HG03442 (cell line): ENCODE measurements around the gene TRMT2A.
A peak's percentile ranks its signal among the peaks of the same experiment; 100 is the strongest.
"Not testable (repeated sequence)": the region's sequence is repeated elsewhere in the genome, so short reads cannot be mapped to it uniquely, and the experiment has no call there.

Experiments
- ATAC-seq: cut with Tn5 transposase; IDR thresholded peaks from one replicate; pipeline ENCODE4 v1.9.1; 2021; ENCODE audit warnings: mild to moderate bottlenecking, moderate library complexity; ENCODE audit not compliant: unreplicated experiment

TRMT2A gene, protein sequence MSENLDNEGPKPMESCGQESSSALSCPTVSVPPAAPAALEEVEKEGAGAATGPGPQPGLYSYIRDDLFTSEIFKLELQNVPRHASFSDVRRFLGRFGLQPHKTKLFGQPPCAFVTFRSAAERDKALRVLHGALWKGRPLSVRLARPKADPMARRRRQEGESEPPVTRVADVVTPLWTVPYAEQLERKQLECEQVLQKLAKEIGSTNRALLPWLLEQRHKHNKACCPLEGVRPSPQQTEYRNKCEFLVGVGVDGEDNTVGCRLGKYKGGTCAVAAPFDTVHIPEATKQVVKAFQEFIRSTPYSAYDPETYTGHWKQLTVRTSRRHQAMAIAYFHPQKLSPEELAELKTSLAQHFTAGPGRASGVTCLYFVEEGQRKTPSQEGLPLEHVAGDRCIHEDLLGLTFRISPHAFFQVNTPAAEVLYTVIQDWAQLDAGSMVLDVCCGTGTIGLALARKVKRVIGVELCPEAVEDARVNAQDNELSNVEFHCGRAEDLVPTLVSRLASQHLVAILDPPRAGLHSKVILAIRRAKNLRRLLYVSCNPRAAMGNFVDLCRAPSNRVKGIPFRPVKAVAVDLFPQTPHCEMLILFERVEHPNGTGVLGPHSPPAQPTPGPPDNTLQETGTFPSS

DNA sequence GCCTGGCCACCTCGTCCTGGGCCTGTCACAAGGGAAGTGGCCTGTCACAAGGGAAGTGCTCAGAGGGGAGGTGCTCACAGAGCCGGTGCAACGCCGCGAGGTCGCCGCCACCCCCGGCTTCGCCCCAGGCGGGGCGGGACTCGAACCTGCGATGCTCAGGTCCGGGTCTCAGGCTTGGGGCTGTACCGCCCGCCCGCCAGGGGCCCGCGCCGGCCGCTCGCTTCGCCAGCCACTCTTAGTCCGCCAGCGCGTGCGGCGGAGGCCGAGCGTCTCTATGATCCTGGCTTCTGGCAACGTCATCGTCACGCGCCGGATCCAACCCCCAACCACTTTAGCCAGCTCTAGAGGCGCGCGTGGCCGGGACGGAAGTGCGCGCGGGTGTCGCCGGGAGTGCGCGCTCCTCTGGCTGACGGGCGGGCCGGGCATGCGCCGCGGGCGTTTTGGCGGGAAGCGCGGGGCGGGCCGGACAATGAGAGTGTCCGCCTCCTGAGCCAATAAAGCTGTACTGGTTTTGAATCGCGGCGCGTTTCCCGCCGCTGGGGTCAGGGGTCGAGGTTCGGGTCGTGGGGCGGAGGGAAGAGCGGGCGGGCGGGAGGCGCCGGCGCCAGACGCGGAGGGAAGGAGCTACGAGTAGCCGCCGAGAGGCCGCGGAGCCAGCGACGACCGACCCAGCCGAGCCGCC, at the start of gene TRMT2A:
TRMT2A (minus strand) TSS at position 276 of the 682 bp plus-strand sequence. CDS start 320 bp downstream, outside the sequence.
- ATAC-seq, result peak; percentile 83

DNA sequence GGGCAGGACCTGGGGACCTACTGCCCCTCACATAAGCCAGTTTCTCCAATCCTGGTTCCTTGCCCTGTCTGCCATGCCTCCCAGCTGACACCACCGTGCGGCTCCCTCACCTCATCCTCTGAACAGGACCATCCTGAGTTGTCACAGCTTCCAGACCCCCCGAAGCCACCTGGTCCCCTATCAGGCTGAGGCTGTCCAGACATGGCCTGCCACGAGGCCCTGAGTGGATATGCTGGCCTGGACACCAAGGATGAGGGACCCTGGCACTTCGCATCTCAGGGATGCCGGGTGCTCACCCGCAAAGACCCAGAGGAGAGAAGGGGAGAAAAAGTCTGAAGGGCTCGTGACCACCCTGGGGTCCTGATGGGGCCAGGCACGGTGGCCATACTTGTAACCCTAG, 49.7 kb upstream of the TRMT2A start:
- ATAC-seq, result no peak

DNA sequence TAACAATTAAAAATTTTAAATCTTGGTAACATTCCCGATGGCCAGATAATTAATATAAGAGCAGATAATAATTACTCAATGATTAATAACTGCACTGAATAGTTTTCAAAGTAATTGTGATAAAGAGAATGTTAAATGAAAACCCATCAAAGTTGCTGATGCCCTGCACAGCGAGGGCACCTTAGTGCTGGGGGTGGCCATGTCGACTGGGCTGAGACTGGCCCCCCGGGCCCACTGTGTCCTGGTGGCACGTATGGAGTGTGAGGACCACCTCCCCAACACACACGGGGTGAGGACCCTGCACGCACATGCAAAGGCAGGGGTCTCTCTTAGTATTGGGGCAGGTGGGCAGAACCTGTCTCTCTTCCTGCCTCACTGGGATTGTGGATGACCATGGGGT, 48.9 kb upstream of the TRMT2A start:
- ATAC-seq, result no peak

DNA sequence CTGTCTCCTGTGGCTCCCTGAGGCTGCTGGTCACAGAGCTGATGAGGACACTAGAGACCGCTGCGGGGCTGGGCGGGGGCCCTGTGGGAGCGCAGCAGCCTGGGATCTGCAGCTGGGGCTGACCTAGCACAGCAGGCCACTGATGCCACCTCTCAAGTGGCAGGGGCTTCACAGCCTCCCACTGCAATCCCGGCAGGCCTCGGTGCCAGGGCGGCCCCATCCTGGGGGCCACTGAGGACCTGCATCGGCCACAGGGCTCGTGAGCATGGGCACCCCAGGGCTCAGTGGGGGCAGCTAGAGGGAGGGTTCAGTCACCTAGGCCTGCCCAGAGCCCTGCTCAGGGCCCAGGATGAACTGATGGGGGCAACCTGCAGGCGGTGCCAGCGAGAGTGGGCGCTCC, 48.4 kb upstream of the TRMT2A start:
- no peak for ATAC-seq

DNA sequence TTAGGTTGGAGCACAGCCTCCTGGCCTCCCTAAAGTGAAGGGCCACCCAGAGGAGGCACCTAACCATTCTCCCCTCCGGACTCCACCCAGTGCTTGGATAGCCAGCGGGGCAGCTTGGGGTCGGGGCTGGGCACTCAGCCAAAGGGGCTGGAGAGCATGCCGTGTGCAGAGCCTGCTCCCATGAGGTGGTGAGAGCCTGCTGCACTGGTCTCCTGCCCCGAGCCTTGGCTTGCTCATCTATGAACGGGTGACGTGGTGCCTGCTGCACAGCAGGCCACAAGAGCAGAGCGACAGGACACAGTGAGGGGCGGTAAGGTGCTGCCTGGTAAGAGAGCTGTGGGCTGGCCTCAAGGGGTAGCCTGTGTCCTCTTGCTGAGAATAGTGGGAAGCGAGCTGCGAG, 47.8 kb upstream of the TRMT2A start:
- ATAC-seq, result no peak

DNA sequence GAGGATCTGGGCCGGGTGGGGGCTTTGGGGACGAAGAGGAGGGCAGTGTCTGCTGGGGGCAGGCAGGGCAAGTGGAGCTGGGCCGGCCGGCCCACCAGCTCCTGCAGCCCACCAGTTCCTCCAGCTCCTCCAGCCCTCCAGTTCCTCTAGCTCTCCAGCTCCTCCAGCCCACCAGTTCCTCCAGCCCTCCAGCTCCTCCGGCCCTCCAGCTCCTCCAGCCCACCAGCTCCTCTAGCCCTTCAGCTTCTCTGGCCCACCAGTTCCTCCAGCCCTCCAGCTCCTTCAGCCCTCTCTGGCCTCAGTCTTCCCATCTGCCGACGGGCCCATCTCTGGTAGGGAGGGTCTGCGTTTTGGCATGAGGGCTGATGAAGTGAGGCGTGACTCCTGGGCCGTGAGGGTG, 43.0 kb upstream of the TRMT2A start:
- ATAC-seq, result no peak

DNA sequence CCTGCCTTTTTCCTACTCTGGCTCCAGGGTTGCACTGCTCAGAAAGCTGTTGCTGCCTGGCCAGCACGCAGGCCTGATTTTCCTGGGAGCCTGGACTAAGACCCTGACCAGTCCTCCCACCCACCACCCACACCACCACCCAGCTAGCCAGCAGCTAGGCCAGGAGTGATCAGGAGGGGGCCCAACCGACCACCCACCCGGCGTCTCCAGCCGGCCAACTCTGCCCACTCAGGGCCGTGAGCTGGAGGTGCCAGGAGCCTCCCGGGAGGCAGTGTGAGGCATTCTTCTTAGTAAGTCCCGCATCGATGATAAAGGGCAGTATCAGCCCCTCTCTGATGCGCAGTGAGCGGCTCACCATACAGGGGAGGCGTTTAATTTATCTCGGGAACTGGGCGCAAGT, 42.5 kb upstream of the TRMT2A start:
- not testable (repeated sequence) for ATAC-seq

DNA sequence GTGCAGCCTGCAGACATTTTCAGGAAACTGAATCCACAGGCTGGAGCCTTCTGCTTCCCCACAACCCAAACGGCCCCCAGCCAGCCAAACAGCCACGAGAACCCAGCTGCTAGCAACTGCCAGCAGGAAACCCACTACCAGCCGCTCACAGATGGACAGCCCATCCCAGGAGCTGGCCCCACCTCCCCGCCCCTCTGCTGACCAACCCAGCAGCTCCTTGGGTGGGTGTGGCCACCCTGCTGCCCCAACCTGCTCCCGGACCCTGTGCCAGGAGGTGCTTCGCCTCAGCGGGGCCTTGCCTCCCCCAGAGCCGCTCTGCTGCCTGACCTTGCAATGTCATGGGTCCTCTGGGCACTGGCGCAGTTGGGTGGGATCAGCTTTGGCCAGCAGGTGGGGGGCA, 42.0 kb upstream of the TRMT2A start:
- ATAC-seq, result no peak

DNA sequence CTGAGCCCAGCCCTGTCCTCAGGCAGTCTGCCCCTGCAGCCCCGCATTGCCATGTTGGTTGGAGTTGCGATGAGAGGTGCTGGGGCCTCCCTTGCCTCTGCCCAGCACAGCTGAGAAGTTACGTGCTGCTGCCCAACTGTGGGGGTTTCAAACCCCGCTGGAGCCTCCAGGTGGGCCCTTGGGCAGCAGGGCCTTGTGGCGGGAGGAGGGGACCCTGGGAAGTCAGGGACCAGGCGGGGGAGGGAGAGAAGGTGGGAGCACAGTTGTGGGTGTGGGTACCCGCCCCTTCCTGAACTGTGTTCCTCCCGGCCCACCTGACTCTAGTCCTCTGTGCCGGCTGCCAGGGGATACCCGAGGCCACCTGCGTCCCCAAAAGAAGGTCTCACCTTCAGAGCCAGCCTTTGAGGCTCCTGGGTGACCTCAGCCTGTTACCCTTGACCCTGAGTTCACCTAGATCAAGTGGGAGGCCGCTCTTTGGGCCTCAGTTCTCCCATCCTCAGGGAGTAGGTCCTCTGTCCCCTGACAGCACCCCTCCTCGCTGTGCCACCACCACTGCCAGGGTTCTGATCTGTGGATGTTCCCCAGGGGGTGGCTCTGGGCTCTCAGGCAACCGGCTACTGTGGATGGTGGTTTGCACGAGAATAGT, 41.5 kb upstream of the TRMT2A start:
- no peak for ATAC-seq

DNA sequence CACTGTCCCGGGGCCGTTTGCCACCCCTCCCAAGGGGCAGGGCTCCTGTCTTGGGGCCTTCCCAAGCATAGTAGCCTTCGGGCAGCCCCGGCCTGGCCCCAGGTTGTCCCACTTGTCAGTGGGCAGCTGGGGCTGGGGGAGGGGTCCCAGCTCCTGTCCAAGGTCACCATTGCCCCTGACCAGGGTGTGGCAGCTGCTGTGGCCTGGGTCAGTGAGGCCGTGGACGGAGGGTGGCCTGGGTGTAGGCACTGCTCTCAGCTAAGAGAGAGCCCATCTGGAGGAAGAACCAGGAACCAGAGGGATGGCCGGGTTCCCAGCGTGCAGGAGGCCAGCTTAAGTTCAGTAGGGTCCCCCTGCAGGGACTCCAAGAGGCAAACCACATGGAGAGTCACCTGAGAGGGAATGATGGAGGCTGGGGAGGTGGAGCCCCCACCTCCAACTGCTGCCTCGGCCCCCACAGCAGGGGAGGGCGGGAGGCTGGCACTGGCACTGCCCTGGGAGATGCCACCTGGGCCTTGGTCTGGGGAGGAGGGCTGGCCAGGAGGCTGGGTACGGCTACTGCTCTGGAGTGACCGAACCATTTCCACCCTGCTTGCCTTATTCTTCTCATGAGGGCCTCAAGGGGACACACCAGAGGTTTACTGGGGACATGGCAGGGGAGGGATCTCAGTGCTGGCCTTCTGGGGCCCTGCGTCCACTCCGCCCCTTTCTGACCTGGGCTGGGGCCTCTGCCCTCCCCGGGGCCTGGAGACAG, 40.6 kb upstream of the TRMT2A start:
- no peak for ATAC-seq

DNA sequence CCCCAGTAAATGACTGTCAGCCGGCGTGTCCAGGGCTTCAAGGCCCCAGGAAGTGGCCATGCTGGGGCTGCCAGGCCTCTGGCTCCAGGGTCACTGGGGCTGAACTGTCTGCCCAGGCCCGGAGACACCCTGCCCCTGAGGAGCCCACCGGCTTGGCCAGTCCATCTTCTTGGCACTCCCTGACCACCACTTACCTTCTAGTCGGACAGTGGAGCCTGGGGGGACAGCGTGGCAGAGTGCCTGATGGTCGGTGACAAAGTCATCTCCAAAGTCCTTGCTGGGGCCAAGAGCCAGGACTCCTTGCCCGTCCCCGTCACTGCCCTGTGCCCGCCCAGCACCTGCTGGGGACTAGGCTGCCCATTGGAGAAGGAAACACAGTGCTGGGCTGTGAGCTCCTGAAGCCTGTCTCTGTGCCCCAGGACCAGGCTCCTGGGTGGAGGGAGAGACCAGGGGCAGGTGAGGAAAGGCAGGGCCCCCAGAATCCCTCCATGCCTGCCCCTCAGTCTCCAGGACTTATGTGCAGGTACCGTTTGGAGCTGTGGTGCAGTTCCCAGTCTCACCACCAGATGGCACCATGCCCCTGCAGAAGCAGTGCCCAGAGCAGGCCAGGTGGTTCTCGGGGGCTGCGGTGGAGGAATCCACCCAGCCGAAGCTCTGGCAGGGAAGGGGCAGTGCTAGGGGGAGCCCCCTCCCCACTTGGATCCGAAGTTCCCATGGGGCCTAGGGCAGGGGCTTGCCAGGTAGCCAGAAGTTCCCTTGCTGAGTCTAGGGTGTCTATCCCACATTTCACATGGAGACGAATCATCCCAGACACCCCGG, 39.8 kb upstream of the TRMT2A start:
- ATAC-seq, result no peak

DNA sequence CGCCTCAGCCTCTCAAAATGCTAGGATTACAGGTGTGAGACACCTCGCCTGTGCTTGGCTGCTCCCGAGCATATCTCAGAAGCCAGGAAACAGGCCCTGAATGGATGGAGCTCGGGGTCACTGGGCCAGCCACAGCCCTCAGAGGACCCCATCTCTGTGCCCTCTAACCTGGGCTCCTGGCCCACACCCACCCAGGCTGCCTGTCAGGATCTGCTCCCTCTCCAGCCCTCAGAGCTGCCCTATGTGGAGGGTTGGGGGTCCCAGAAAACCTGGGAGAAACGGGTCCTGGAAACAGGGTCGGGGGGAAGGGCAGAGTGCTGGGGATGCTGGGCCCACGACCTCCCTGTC, 39.0 kb upstream of the TRMT2A start:
- ATAC-seq, result no peak

DNA sequence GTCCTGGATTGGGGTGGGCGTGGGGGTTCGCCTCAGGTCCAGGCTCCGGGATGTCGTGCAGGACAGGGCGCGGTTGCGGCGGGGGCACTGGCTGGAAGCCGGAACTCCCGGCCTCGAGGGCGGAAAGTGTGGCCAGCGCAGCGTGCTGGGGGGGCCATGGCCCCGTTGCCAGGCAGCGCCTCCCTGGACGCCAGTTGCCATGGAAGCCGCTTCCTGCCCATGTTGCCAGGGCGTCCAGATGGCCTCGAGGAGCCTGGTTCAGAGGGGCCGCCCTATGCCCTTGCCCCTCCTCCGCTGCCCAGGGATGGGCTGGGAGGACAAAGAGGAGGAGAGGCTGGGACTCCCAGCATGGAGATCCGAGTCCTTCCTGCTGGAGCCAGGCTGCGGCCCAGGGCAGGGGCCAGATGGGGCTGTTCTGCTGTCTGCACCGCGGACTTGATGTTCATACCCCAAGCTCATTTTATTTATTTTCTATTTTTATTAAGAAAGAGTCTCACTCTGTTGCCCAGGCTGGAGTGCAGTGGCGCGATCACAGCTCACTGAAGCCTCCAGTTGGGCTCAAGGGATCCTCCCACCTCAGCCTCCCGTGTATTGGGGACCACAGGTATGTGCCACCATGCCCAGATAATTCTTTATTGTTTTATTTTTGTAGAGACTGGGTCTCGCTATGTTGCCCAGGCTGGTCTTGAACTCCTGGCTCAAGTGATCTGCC, 38.5 kb upstream of the TRMT2A start:
- ATAC-seq, result no peak

DNA sequence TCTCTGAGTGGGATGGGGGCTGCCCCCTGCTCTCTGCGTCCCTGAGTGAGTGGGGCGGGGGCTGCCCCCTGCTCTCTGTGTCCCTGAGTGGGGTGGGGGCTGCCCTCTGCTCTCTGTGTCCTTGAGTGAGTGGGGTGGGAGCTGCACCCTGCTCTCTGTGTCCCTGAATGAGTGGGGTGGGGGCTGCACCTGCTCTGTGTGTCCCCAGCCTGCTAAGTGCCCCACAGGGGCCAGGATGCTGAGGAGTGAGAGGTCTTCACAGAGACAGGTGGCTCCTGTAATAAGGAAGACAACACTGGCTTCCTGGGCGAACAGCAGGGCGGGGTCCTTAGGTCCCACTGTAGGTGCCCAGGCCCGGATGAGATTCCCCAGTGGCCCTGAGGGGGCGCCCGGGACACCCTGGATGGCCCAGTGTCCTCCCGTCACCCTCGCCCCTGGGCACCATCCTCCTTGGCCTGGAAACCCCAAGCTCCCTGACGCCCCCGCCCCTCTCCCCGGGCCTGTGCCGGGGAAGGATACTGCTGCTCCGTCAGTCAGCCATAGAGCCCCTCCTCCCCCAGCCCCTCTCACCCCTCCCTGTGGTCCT, 37.7 kb upstream of the TRMT2A start:
- ATAC-seq, result no peak

DNA sequence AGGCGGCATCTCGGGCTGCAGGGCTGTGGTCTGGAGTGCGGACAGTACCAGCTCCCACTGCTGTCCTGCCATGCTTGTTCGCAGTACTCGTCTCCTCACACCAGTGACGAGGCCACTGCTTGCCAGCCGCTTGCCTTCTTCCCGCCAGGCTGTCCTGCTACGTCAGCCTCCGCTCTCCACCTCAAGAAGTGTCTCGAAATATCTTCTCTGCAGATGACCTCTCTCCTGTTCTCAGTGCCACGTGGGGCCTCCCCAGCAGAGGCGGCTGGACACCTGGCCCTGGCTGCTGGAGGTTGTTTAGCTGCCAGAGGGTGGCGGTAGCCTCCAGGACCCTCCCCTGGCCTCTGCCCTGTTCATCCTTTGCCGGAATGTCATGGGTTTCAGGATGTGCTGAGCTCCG, 36.9 kb upstream of the TRMT2A start:
- ATAC-seq, result no peak

DNA sequence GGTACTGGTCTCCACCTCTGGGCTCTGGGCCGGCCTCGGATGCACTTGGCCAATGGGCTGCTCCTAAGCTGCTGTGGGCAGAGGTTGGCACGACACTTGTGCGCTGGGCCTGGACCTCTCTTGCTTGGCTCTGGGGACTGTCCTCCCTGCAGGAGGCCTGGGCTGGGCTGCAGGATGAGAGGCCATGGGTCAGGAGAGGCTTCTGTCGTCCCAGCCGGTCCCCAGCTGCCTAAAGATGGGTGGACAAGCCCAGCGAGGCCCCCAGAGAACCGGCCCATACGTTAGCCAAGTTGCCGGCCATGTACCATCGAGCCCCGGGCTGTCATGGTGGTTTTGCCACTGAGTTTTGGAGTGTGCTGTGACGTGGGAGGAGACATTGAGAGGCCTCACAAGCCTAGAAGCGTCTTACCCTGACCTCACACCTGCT, 35.5 kb upstream of the TRMT2A start:
- no peak for ATAC-seq

DNA sequence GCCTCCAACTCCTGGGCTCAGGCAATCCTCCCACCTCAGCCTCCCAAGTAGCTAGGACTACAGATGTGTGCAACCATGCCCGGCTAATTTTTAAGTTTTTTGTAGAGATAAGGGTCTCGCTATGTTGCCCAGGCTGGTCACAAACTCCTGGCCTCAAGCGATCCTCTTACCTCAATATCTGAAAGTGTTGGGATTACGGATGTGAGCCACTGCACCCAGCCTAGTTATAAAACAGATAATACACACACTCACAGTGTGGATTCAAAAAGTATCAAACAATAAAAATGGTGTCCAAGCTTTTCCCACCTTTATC, 34.2 kb upstream of the TRMT2A start:
- no peak for ATAC-seq

DNA sequence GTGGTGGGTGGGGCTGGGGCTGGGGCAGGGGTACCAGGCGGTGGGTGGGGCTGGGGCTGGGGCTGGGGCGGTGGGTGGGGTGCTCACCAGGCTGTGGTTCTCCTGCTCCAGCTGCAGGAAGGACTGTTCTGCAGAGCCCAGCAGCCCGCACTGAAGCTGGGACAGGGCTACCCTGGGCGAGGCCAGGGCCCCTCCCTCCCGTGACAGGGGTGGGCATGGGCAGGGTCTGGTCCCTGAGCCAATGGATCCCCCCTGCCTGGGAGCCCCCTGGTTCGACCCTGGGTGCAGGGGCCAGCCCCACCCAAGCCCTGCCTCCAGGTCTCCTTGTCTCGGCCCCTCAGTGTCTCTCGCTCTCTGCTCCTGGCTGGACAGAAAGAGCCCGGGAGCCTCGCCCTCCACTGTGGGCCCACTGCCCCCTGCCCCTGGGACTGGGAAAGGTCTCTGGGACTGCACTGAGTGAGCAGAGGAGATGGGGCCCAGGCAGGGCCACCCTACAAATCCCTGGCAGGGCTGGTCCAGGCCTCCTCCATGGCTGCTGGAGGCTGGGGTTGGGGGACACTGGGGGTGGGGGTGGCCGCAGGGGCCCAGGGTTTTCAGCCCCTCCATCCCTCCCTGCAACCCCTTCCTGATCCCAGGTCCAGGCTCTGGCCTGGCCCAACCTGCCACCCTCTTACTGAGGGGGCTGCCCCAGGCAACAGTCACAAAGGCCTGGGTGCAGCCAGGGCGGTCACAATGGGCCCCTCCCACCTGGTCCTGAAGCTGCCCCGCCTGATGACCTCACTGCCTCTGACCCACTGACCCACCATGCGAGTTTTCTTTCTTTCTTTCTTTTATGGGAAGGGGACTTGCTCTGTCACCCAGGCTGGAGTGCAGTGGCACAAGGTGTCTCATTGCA, 33.6 kb upstream of the TRMT2A start, which contains the start of gene CCDC188:
CCDC188 (minus strand) TSS at position 675 of the 895 bp plus-strand sequence; CDS start at position 606, 69 bp downstream.
- no peak for ATAC-seq
